Stimulated activated naive CD8-positive, alpha-beta T cell treated with anti-CD3 and anti-CD28 coated beads, Interleukin-15, Interleukin-2, amounts not matched to agents 100 ng/mL and 50 ng/mL, for 24 hours (primary cell): ENCODE results near the gene ZFR2.
"Not testable (repeated sequence)": the region's sequence is repeated elsewhere in the genome, so short reads cannot be mapped to it uniquely, and the experiment has no call there.

ENCODE experiments used
- H3K27ac Mint-ChIP-seq: one replicate; pipeline ENCODE4 v1.8.0; 2021; ENCODE audit warnings: mild to moderate bottlenecking, mixed read lengths
- H3K27me3 Mint-ChIP-seq: one replicate; pipeline ENCODE4 v1.8.0; 2021; ENCODE audit warnings: mixed read lengths
- H3K36me3 Mint-ChIP-seq: one replicate; pipeline ENCODE4 v1.8.0; 2021; ENCODE audit warnings: low read depth, mixed read lengths
- H3K4me1 Mint-ChIP-seq: one replicate; pipeline ENCODE4 v1.8.0; 2021; ENCODE audit warnings: low read depth, mixed read lengths
- H3K4me3 Mint-ChIP-seq: one replicate; pipeline ENCODE4 v1.8.0; 2021; ENCODE audit warnings: mild to moderate bottlenecking, mixed read lengths
- H3K9me3 Mint-ChIP-seq: one replicate; pipeline ENCODE4 v1.8.0; 2021; ENCODE audit warnings: mixed read lengths

Gene ZFR2

GRCh38 chr19:3890591-3890990, 21.8 kb upstream of the ZFR2 start:
- no peaks in the 10 kb centered on the region for H3K36me3 Mint-ChIP-seq
- H3K27ac Mint-ChIP-seq = no peak overlapping the region
- H3K9me3 Mint-ChIP-seq = no peaks in the 10 kb centered on the region
- H3K4me1 Mint-ChIP-seq = no peaks in the 10 kb centered on the region
- no peaks in the 10 kb centered on the region for H3K27me3 Mint-ChIP-seq
- no peak overlapping the region for H3K4me3 Mint-ChIP-seq

- Mint-ChIP-seq H3K36me3 (no peaks in the 10 kb centered on the region), H3K27ac (no peak overlapping the region), H3K4me3 (no peak overlapping the region), H3K4me1 (peaks cover 6% of the 10 kb centered on the region), H3K9me3 (no peaks in the 10 kb centered on the region), H3K27me3 (peaks cover 41% of the 10 kb centered on the region)
These were observed 13.2 kb upstream of the ZFR2 start for GRCh38 chr19:3882041-3882384.

DNA sequence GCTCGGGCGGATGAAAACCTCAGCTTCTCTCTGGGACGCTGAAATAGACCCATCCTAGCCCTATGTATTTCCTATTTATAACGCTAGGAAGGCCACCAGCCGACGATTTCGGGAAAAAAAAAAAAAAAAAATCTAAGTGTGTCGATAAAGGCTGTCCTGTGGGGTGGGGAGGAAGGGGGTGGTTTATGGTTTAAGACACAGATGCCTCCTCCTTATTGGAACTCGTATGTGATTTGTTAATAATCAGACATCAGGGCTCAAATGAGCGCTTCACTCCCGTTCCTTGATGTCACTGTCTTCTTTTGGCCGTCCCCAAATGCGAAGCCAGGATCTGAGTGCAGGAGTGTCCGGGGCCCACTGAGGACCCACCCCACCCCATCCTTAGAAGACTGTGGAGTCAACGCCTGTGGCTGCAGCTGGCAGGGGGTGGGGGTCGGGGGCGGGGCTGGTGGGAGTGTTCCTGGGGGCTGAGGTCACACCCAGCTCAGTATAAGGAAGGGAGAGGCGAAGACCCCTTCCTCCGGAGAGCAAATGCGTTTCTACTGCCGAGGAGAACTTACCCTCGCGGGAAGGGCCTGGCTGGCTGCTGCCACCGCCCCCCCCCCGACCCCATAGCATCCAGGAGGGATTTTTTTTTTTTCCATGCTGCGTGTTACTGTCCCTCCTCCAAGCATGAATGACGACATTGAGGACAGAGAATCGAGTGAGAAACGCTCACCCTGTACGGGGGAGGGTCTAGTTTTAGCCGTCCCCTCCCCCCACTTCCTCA, 12.6 kb upstream of the ZFR2 start:
- no peaks in the 10 kb centered on the region for H3K9me3 Mint-ChIP-seq
- peaks cover 44% of the 10 kb centered on the region for H3K27me3 Mint-ChIP-seq
- H3K27ac Mint-ChIP-seq = no peak overlapping the region
- H3K4me1 Mint-ChIP-seq = peaks cover 6% of the 10 kb centered on the region
- no peak overlapping the region for H3K4me3 Mint-ChIP-seq
- no peaks in the 10 kb centered on the region for H3K36me3 Mint-ChIP-seq

- Mint-ChIP-seq H3K9me3 (no peaks in the 10 kb centered on the region), H3K36me3 (no peaks in the 10 kb centered on the region), H3K27me3 (peaks cover 44% of the 10 kb centered on the region), H3K27ac (no peak within 1 kb of the TSS), H3K4me1 (peaks cover 6% of the 10 kb centered on the region), H3K4me3 (no peak within 1 kb of the TSS)
These were observed 11.8 kb upstream of the ZFR2 start, which contains the start of gene ATCAY for GRCh38 chr19:3880471-3881271. Gene ATCAY, plus strand, starts transcription at chr19:3880685. Its CDS starts 5,083 bp downstream, at chr19:3885768.

DNA sequence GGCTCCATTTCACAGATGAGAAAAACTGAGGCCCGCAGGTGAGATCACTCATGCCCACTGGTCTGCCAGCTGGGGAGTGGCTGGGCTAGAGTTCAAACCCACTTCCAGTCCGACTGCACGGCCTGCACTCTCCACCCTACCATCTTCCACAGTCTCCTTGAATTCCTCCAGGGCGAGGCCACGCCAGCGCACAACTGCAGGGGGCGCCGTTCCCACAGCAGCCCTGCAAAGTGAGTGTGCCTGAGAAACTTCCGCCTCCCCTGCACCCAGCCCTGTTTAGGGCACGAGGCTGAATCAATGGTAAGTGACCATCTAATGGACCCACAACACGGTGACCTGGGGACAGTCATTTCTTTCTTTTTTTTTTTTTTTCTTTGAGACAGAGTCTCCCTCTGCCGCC, 10.8 kb upstream of the ZFR2 start:
- H3K4me3 Mint-ChIP-seq = no peak overlapping the region
- peaks cover 6% of the 10 kb centered on the region for H3K4me1 Mint-ChIP-seq
- no peaks in the 10 kb centered on the region for H3K9me3 Mint-ChIP-seq
- H3K36me3 Mint-ChIP-seq = no peaks in the 10 kb centered on the region
- peaks cover 44% of the 10 kb centered on the region for H3K27me3 Mint-ChIP-seq
- no peak overlapping the region for H3K27ac Mint-ChIP-seq

- H3K4me1 Mint-ChIP-seq, H3K27ac Mint-ChIP-seq, H3K9me3 Mint-ChIP-seq, H3K4me3 Mint-ChIP-seq, H3K36me3 Mint-ChIP-seq: not testable (repeated sequence)
- peaks cover 20% of the 10 kb centered on the region for H3K27me3 Mint-ChIP-seq
These were observed 5.9 kb upstream of the ZFR2 start for GRCh38 chr19:3874695-3875094.

DNA sequence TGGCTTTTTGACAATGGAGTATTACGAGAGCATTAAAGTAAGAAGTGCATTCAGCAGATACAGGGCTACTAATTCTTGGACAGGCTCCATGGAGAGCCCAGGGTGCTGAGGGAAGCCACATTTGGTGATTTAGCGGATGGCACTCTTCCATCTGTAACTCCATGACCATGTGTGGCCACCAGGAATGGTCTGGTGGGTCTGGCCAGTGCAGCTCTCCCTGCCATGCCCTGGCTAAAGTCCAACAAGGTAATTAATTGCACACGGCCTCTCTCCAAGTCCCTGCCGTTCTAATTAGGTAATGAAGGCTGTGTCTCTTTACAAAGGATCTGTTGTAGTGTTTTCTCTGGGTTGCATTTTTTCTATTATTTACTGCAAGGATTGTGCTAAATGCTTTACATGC, 4.3 kb upstream of the ZFR2 start:
- Mint-ChIP-seq H3K36me3 (peaks cover 4% of the 10 kb centered on the region), H3K4me1 (peaks cover 7% of the 10 kb centered on the region), H3K27ac (no peak overlapping the region), H3K27me3 (peaks cover 22% of the 10 kb centered on the region), H3K9me3 (no peaks in the 10 kb centered on the region), H3K4me3 (no peak overlapping the region)

- H3K27ac Mint-ChIP-seq = no peak overlapping the region
- peaks cover 32% of the 10 kb centered on the region for H3K27me3 Mint-ChIP-seq
- peaks cover 7% of the 10 kb centered on the region for H3K4me1 Mint-ChIP-seq
- no peak overlapping the region for H3K4me3 Mint-ChIP-seq
- no peaks in the 10 kb centered on the region for H3K9me3 Mint-ChIP-seq
- peaks cover 4% of the 10 kb centered on the region for H3K36me3 Mint-ChIP-seq
These were observed 668 bp downstream of the ZFR2 start for GRCh38 chr19:3867971-3868769.

- no peak overlapping the region for H3K4me3 Mint-ChIP-seq
- no peak overlapping the region for H3K27ac Mint-ChIP-seq
- peaks cover 7% of the 10 kb centered on the region for H3K4me1 Mint-ChIP-seq
- peaks cover 32% of the 10 kb centered on the region for H3K27me3 Mint-ChIP-seq
- peaks cover 4% of the 10 kb centered on the region for H3K36me3 Mint-ChIP-seq
- H3K9me3 Mint-ChIP-seq = no peaks in the 10 kb centered on the region
These were observed 1.8 kb downstream of the ZFR2 start for GRCh38 chr19:3866910-3867638.

GRCh38 chr19:3863648-3864047, 5.2 kb downstream of the ZFR2 start:
- no peaks in the 10 kb centered on the region for H3K36me3 Mint-ChIP-seq
- H3K4me1 Mint-ChIP-seq = no peaks in the 10 kb centered on the region
- no peaks in the 10 kb centered on the region for H3K9me3 Mint-ChIP-seq
- no peak overlapping the region for H3K27ac Mint-ChIP-seq
- H3K27me3 Mint-ChIP-seq = peaks cover 22% of the 10 kb centered on the region
- no peak overlapping the region for H3K4me3 Mint-ChIP-seq

- H3K4me3 Mint-ChIP-seq = no peak overlapping the region
These were observed 5.9 kb downstream of the ZFR2 start for GRCh38 chr19:3862826-3863500.

DNA sequence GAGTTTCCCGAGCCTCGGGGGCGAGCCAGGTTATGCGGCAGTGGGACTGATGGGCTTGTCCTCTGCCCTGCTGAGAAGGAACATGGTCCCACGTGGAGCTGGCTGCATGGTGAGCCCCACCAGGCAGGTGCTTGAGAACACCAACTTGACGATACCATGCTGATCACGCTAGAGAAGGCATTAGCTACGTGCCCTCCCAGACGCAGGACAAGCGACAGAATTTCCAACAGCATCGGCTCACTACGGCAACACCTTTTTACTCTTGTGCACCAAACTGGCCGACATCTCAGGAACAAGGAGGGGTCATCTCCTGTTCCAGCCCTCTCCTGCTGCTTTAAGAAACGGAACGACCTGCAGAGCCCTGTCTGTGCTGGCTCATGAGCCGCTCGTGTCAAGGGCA, 8.3 kb downstream of the ZFR2 start:
- no peaks in the 10 kb centered on the region for H3K27me3 Mint-ChIP-seq
- H3K9me3 Mint-ChIP-seq = no peaks in the 10 kb centered on the region
- no peaks in the 10 kb centered on the region for H3K4me1 Mint-ChIP-seq
- H3K36me3 Mint-ChIP-seq = no peaks in the 10 kb centered on the region
- no peak overlapping the region for H3K27ac Mint-ChIP-seq
- H3K4me3 Mint-ChIP-seq = no peak overlapping the region

More at GRCh38 chr19:3862826-3863500, 5.9 kb downstream of the ZFR2 start:
- Mint-ChIP-seq H3K27ac (no peak overlapping the region), H3K36me3 (no peaks in the 10 kb centered on the region), H3K27me3 (peaks cover 18% of the 10 kb centered on the region), H3K9me3 (no peaks in the 10 kb centered on the region), H3K4me1 (no peaks in the 10 kb centered on the region)

- H3K9me3 Mint-ChIP-seq = no peaks in the 10 kb centered on the region
- no peak overlapping the region for H3K27ac Mint-ChIP-seq
- no peak overlapping the region for H3K4me3 Mint-ChIP-seq
- no peaks in the 10 kb centered on the region for H3K27me3 Mint-ChIP-seq
- H3K4me1 Mint-ChIP-seq = no peaks in the 10 kb centered on the region
- H3K36me3 Mint-ChIP-seq = no peaks in the 10 kb centered on the region
These were observed 11.3 kb downstream of the ZFR2 start for GRCh38 chr19:3857449-3858003.

DNA sequence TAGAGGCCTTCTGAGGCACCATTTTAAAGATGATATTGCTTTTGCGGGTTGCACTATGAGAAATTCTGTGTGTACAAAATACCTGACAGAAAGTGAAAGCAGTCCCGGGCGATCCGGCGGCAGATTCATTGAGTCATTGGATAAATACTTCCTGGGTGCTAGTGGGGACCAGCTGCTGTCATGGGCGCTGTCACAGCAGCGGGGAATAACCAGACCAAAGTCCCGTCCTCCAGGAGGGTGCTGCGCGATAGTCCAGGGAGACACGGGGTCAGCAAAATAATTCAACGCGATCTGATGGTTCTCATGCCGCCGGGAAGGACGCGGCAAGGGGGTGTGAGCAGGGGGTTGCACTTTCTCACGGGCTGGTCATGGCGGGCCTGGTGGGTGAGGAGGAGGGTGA, 13.5 kb downstream of the ZFR2 start:
- Mint-ChIP-seq H3K9me3 (peaks cover 4% of the 10 kb centered on the region), H3K4me1 (no peaks in the 10 kb centered on the region), H3K27me3 (no peaks in the 10 kb centered on the region), H3K4me3 (no peak overlapping the region), H3K36me3 (peaks cover 7% of the 10 kb centered on the region), H3K27ac (no peak overlapping the region)
